K562 (cell line): ENCODE data around the gene SEC63. TPM values are rescaled to one million over a fixed set of nuclear protein-coding genes. Genes with fewer than 3 reads are reported as not detected.
A peak's percentile ranks its signal among the peaks of the same experiment; 100 is the strongest.

Source experiments
- ATAC-seq: fragments of 200-7000 bp; cut with Tn5 transposase; 3 replicates; pipeline ENCODE4 v1.9.1; 2020; ENCODE audit warnings: moderate library complexity
- BruUV-seq: library from RNA; stranded (reverse); fragments of 400-500 nt; replicated peaks from 2 replicates; lab custom pipeline; 2021; lab: Mats Ljungman, UMichigan
- CTCF ChIA-PET: fragments of 300-600 bp; formaldehyde crosslinking; extraction: SDS; loops from one replicate; lab custom pipeline; 2021; ENCODE audit warnings: low intra/inter-chr PET ratio; lab: Yijun Ruan, JAX
- POLR2A ChIA-PET: fragments of 300-600, 350-650 bp; sonication (Branson Sonifier 250); formaldehyde crosslinking; extraction: SDS; loops from one replicate; lab custom pipeline; 2021; ENCODE audit warnings: antibody characterized with exemption, inconsistent platforms; lab: Yijun Ruan, JAX
- DNase-seq, 4 experiments: peaks; one replicate each; pipeline versions ENCODE4 v3.0.0 to v3.0.0-alpha.2; 2011 to 2018; ENCODE audit warnings: low spot score in 3 of 4, mixed read lengths in 3 of 4; ENCODE audit errors: extremely low read depth in 1 of 4
- FAIRE-seq: peaks from 2 replicates; lab custom pipeline; 2011; peaks lifted over from hg19 to GRCh38; lab: Jason Lieb, UNC
- H2AFZ ChIP-seq: 2 replicates; pipeline ENCODE4 v1.6.0; 2011; ENCODE audit warnings: low read depth, low read length, control low read depth, inconsistent platforms
- H3K27ac ChIP-seq: fragments of 200-600 bp; 3 replicates; pipeline ENCODE4 v1.8.0; 2011; ENCODE audit warnings: low read depth, mild to moderate bottlenecking, control low read depth, inconsistent platforms, low read length, moderate library complexity, mixed read lengths; ENCODE audit errors: extremely low read depth
- H3K27me3 ChIP-seq, 2 experiments: fragments of 300-600 bp in 1 of 2; 2 replicates in 1 of 2; 3 replicates in 1 of 2; pipeline versions ENCODE4 v1.6.0 to v1.8.0; 2011; ENCODE audit warnings: inconsistent platforms in 2 of 2, low read length in 2 of 2, mild to moderate bottlenecking in 1 of 2, mixed read lengths in 1 of 2, moderate library complexity in 1 of 2; ENCODE audit not compliant: control insufficient read depth in 2 of 2, insufficient read depth in 2 of 2
- H3K36me3 ChIP-seq: fragments of 300-600 bp; 3 replicates; pipeline ENCODE4 v1.8.0; 2011; ENCODE audit warnings: mild to moderate bottlenecking, low read length, inconsistent platforms; ENCODE audit not compliant: control insufficient read depth, insufficient read depth
- H3K4me1 ChIP-seq, 2 experiments: fragments of 200-600 bp in 1 of 2; replicated peaks in 1 of 2; 2 replicates in 1 of 2; 3 replicates in 1 of 2; pipeline versions ENCODE4 v1.5.1 to v1.8.0; 2011; ENCODE audit warnings: inconsistent platforms in 2 of 2, low read length in 2 of 2, mild to moderate bottlenecking in 1 of 2, mixed read lengths in 1 of 2, moderate library complexity in 1 of 2; ENCODE audit not compliant: control insufficient read depth in 2 of 2, insufficient read depth in 2 of 2
- H3K4me2 ChIP-seq: 2 replicates; pipeline ENCODE4 v1.6.1; 2011; ENCODE audit warnings: low read length, control low read depth, inconsistent platforms, mixed read lengths; ENCODE audit not compliant: insufficient read depth
- H3K4me3 ChIP-seq: fragments of 200-600 bp; sonication (generic), shearing (Covaris generic); 2 replicates; pipeline ENCODE4 v1.5.1; 2016; ENCODE audit warnings: control low read depth, inconsistent platforms
- H3K79me2 ChIP-seq: fragments of 200-600 bp; 3 replicates; pipeline ENCODE4 v1.8.0; 2011; ENCODE audit warnings: low read length, inconsistent platforms; ENCODE audit not compliant: control insufficient read depth, insufficient read depth
- H3K9ac ChIP-seq, 2 experiments: 2 replicates each; pipeline versions ENCODE4 v1.6.0 to v1.6.1; 2011; ENCODE audit warnings: low read depth in 2 of 2, low read length in 2 of 2, control low read depth in 1 of 2, inconsistent platforms in 1 of 2, mild to moderate bottlenecking in 1 of 2, mixed read lengths in 1 of 2; ENCODE audit not compliant: insufficient read depth in 1 of 2
- H3K9me1 ChIP-seq: one replicate; pipeline ENCODE4 v1.6.0; 2011; ENCODE audit warnings: inconsistent platforms, mild to moderate bottlenecking, low read length, moderate library complexity; ENCODE audit not compliant: control insufficient read depth, insufficient read depth
- H3K9me3 ChIP-seq: replicated peaks from 2 replicates; pipeline ENCODE4 v1.5.1; 2011; ENCODE audit warnings: low read depth, low read length, inconsistent platforms; ENCODE audit not compliant: control insufficient read depth, insufficient read depth
- H4K20me1 ChIP-seq: replicated peaks from 2 replicates; pipeline ENCODE4 v1.6.1; 2011; ENCODE audit warnings: low read length, inconsistent platforms, mixed read lengths; ENCODE audit not compliant: control insufficient read depth, insufficient read depth
- CTCF ChIP-seq, 3 experiments: IDR thresholded peaks in 2 of 3; conservative IDR thresholded peaks in 1 of 3; 2 replicates each; pipeline ENCODE4 v1.5.1; 2011 to 2012; ENCODE audit warnings: low read length in 3 of 3, mild to moderate bottlenecking in 3 of 3, control low read depth in 2 of 3, improper control_type of control experiment in 1 of 3, inconsistent platforms in 1 of 3, low read depth in 1 of 3, mixed read lengths in 1 of 3, moderate library complexity in 1 of 3; ENCODE audit not compliant: insufficient read depth in 2 of 3
- DEAF1 ChIP-seq: fragments of 450-650 bp; formaldehyde crosslinking; IDR thresholded peaks from 2 replicates; pipeline ENCODE4 v1.4.0; 2020; ENCODE audit warnings: mild to moderate bottlenecking, moderate library complexity
- EHMT2 ChIP-seq: fragments of 450-650 bp; IDR thresholded peaks from 2 replicates; pipeline ENCODE4 v1.6.1; 2018; ENCODE audit warnings: antibody characterized with exemption
- NR2F6 ChIP-seq: fragments of 450-650 bp; formaldehyde crosslinking; IDR thresholded peaks from 2 replicates; pipeline ENCODE4 v1.4.0; 2020; ENCODE audit warnings: mild to moderate bottlenecking
- PHF21A ChIP-seq: fragments of 450-650 bp; IDR thresholded peaks from 2 replicates; pipeline ENCODE4 v1.6.1; 2017; ENCODE audit warnings: low read depth, borderline replicate concordance
- RAD21 ChIP-seq, 2 experiments: fragments of 250-450 bp in 1 of 2; fragments of 450-650 bp in 1 of 2; sonication (Bioruptor Pico) in 1 of 2; formaldehyde crosslinking in 1 of 2; IDR thresholded peaks in 1 of 2; conservative IDR thresholded peaks in 1 of 2; 2 replicates each; pipeline versions ENCODE4 v1.4.0 to v1.8.0; 2020 to 2022; ENCODE audit warnings: mild to moderate bottlenecking in 2 of 2, moderate library complexity in 1 of 2
- REST ChIP-seq, 2 experiments: fragments of 450-650 bp; formaldehyde crosslinking in 1 of 2; IDR thresholded peaks; 2 replicates each; pipeline versions ENCODE4 v1.4.0 to v1.6.1; 2014 to 2020; ENCODE audit warnings: mild to moderate bottlenecking in 2 of 2, borderline replicate concordance in 1 of 2, low read depth in 1 of 2
- SMC3 ChIP-seq: conservative IDR thresholded peaks from 2 replicates; pipeline ENCODE4 v1.6.1; 2011; ENCODE audit warnings: low read depth, low read length, improper control_type of control experiment; ENCODE audit not compliant: insufficient read depth
- ZBED1 ChIP-seq: IDR thresholded peaks from 2 replicates; pipeline ENCODE4 v1.6.1; 2014
- ZNF384 ChIP-seq: IDR thresholded peaks from 2 replicates; pipeline ENCODE4 v1.6.1; 2012; ENCODE audit warnings: low read depth, low read length, improper control_type of control experiment
- WGBS: fragments of 100-300 bp; shearing (Covaris generic); methylation state at CpG from one replicate; pipeline ENCODE4 v1.1.6; 2016; ENCODE audit warnings: low coverage, mixed read lengths; ENCODE audit not compliant: insufficient coverage; ENCODE audit errors: missing lambda C conversion rate; 5-methylcytosine and 5-hydroxymethylcytosine counted together
- in situ Hi-C: fragments of 300-500 bp; cut with MboI; formaldehyde crosslinking; loops from 4 replicates; pipeline ENCODE4 v1.15.0; 2018; ENCODE audit warnings: inconsistent platforms, mixed read lengths
- intact Hi-C: fragments of 100-400 bp; cut with micrococcal nuclease; formaldehyde crosslinking; loops from 2 replicates; pipeline ENCODE4 v1.14.2; 2022
- polyA plus RNA-seq, 8 experiments: library from polyadenylated mRNA; depleted of rRNA in 4 of 8; stranded (reverse) in 5 of 8; unstranded in 3 of 8; fragments of >200 nt; fragmentation: Nextera tagmentation in 2 of 8; fragmentation: Illumina TruSeq in 1 of 8; extraction: Ambion mirVana in 2 of 8; extraction: Trizol in 1 of 8; gene quantifications; 2 replicates each; pipeline versions ENCODE4 v1.2.1 to v1.2.3, GENCODE V29; 2011 to 2014; ENCODE audit warnings: inconsistent platforms in 1 of 8, missing spikeins in 1 of 8
- total RNA-seq, 7 experiments: library from RNA; depleted of rRNA in 6 of 7; stranded (reverse); fragments of >200 nt in 6 of 7; fragmentation: Illumina TruSeq in 2 of 7; extraction: Trizol in 2 of 7; gene quantifications; 2 replicates each; pipeline versions ENCODE4 v1.2.1 to v1.2.3, GENCODE V29; 2011 to 2021; ENCODE audit warnings: low replicate concordance in 1 of 7

The SEC63 gene
- total and polyA plus RNA-seq, 9 of the 15 experiments (the other 6 are each of a cell fraction or from before 2014, with no cell fraction given), result 13.8 to 74.6 (median 28.4) TPM

- Histone ChIP-seq H3K36me3 (no peaks in the 10 kb centered on the region), H3K79me2 (no peaks in the 10 kb centered on the region), H4K20me1 (no peaks in the 10 kb centered on the region), H2AFZ (no peak overlapping the region), H3K27ac (no peak overlapping the region), H3K9me3 (no peaks in the 10 kb centered on the region), H3K9ac (no peak overlapping the region), H3K4me2 (no peak overlapping the region), H3K9me1 (no peaks in the 10 kb centered on the region), H3K4me1 (peaks cover 0 to 3% of the 10 kb centered on the region in 2 experiments; a peak in 1 of 5 replicates), H3K4me3 (no peak overlapping the region), H3K27me3 (no peaks in the 10 kb centered on the region)
- ChIA-PET CTCF (interaction anchor here (1.6 to 3.3 kb wide), 2 partner anchors 73 to 550 kb away, joined by 6 to 22 read pairs; no protein-coding TSS in a partner anchor), POLR2A (no interaction called here)
- FAIRE-seq (peak; percentile 23), ATAC-seq (no peak), DNase-seq (peak in 1 of 4 experiments; percentile 29)
- intact Hi-C loops (no loop called here), in situ Hi-C loops (no loop called here)
- no TSS peak for BruUV-seq
- WGBS, result 0% methylated on average over 1 of the region's 1 CpG
- TF ChIP-seq ZNF384 (0 out of 2 replicates have a peak, but pooled peaks have one; percentile 10), PHF21A (no peak), NR2F6 (no peak), REST (IDR thresholded peaks at IDR 0.05; ENCODE audit: borderline replicate concordance) (peak; percentile 28; the same call in 1 of the 2 replicates), REST (CRISPR knock-in tag; IDR thresholded peaks at IDR 0.05; ENCODE audit: low read depth) (no peak), ZBED1 (no peak), DEAF1 (CRISPR knock-in tag) (peak; percentile 20; the same call in 1 of the 2 replicates), RAD21 (CRISPR knock-in tag; conservative IDR thresholded peaks at IDR 0.05 in 1 of 2, IDR thresholded peaks at IDR 0.05 in 1 of 2) (peak; percentile 38 to 71; a peak in 3 of 4 replicates), CTCF (IDR thresholded peaks at IDR 0.05 in 2 of 3, conservative IDR thresholded peaks at IDR 0.05 in 1 of 3; ENCODE audit: insufficient read depth in 2 of 3, low read depth in 1 of 3, low read length in 3 of 3) (peak in 2 of 3 experiments; percentile 40 to 64; a peak in 4 of 6 replicates), SMC3 (peak; percentile 37; the same call in 1 of the 2 replicates), EHMT2 (no peak)
These were observed 19.3 kb upstream of the SEC63 start for GRCh38 chr6:107977283-107977682.
